Omental fat pad (tissue), 4 donors: ENCODE results near the gene TIMM10B. TPM values are rescaled to one million over a fixed set of nuclear protein-coding genes. Genes with fewer than 3 reads are reported as not detected.
A peak's percentile ranks its signal among the peaks of the same experiment; 100 is the strongest.

Experiments used
- ATAC-seq: fragments of 150-250 bp; one replicate; pipeline ENCODE4 v1.9.1; 2016; ENCODE audit warnings: mild to moderate bottlenecking, moderate library complexity; ENCODE audit not compliant: low FRiP score
- DNase-seq: peaks from one replicate; pipeline ENCODE4 v3.0.0-alpha.2; 2019; ENCODE audit warnings: low spot score
- CTCF ChIP-seq, 3 donors: fragments of 450-650 bp; IDR thresholded peaks; one replicate each; pipeline ENCODE4 v1.5.1; 2016 to 2017; ENCODE audit warnings: antibody characterized with exemption in 3 of 3, mild to moderate bottlenecking in 3 of 3, moderate library complexity in 2 of 3
- total RNA-seq, 4 donors: library from RNA; depleted of rRNA; stranded (reverse); fragments of >200 nt; gene quantifications; one replicate each; pipeline ENCODE4 v1.1.0, GENCODE V29; 2016

TIMM10B gene
- total RNA-seq, 4 donors from 2014 or later: 42.7 to 60.6 (median 47.8) TPM

- no peak for ATAC-seq
- no peak for TF ChIP-seq CTCF (IDR thresholded peaks at IDR 0.05)
Observed at GRCh38 chr11:6456361-6457073, 24.8 kb upstream of the TIMM10B start.

GRCh38 chr11:6457581-6458320 is 23.6 kb upstream of the TIMM10B start:
- TF ChIP-seq CTCF (IDR thresholded peaks at IDR 0.05): no peak
- ATAC-seq: no peak
- no peak for DNase-seq

More at GRCh38 chr11:6456361-6457073, 24.8 kb upstream of the TIMM10B start:
- no peak for DNase-seq

GRCh38 chr11:6458352-6459098 is 22.8 kb upstream of the TIMM10B start:
- ATAC-seq (no peak), DNase-seq (no peak)
- no peak for TF ChIP-seq CTCF (IDR thresholded peaks at IDR 0.05)

- DNase-seq (no peak), ATAC-seq (no peak)
- TF ChIP-seq CTCF (IDR thresholded peaks at IDR 0.05): no peak
Observed at GRCh38 chr11:6459099-6459450, 22.2 kb upstream of the TIMM10B start.

- no peak for TF ChIP-seq CTCF (IDR thresholded peaks at IDR 0.05)
- peak; percentile 89 for ATAC-seq
- peak; percentile 63 for DNase-seq
Observed at GRCh38 chr11:6468712-6469495, 12.4 kb upstream of the TIMM10B start.

- DNase-seq (no peak), ATAC-seq (no peak)
- TF ChIP-seq CTCF (IDR thresholded peaks at IDR 0.05): no peak
Observed at GRCh38 chr11:6469599-6469998, 11.7 kb upstream of the TIMM10B start.
